ENCODE results near the gene CHST12. TPM values are rescaled to one million over a fixed set of nuclear protein-coding genes. Genes with fewer than 3 reads are reported as not detected.
A peak's percentile ranks its signal among the peaks of the same experiment; 100 is the strongest.
"Not testable (repeated sequence)": the region's sequence is repeated elsewhere in the genome, so short reads cannot be mapped to it uniquely, and the experiment has no call there.

The CHST12 gene
- total RNA-seq, 2 donors from 2014 or later = 14.5 to 18.5 TPM

- H3K4me3 Mint-ChIP-seq = no peak overlapping the region
These were observed 16.3 kb upstream of the CHST12 start for GRCh38 chr7:2386964-2387669.

GRCh38 chr7:2387897-2388636 is 15.3 kb upstream of the CHST12 start:
- H3K9me3 Mint-ChIP-seq = no peaks in the 10 kb centered on the region
- 95 to 97% methylated on average over 20 to 31 of the region's 31 CpGs for WGBS, 2 experiments (ENCODE audit: insufficient coverage in 1 of 2, insufficient read length in 1 of 2)
- H3K36me3 ChIP-seq (ENCODE audit: control insufficient read depth, insufficient read depth, low read length) = peaks cover 2% of the 10 kb centered on the region
- H3K9me3 ChIP-seq (ENCODE audit: control insufficient read depth, low read length) = no peaks in the 10 kb centered on the region
- H3K27me3 ChIP-seq (ENCODE audit: control insufficient read depth, insufficient read depth, low read length, poor library complexity, severe bottlenecking) = no peaks in the 10 kb centered on the region
- peaks cover 7% of the 10 kb centered on the region for H3K36me3 Mint-ChIP-seq (ENCODE audit: low read depth)
- no peak overlapping the region for H3K9ac ChIP-seq (ENCODE audit: extremely low read depth, low read length, poor library complexity, severe bottlenecking)
- peaks cover 15% of the 10 kb centered on the region for H3K4me1 Mint-ChIP-seq
- H3K27ac ChIP-seq (ENCODE audit: low read depth, low read length) = no peak overlapping the region
- TF ChIP-seq CTCF (conservative IDR thresholded peaks at IDR 0.05) = no peak
- no peak overlapping the region for H3K4me3 Mint-ChIP-seq
- no peak overlapping the region for H3K4me3 ChIP-seq (ENCODE audit: low read length)
- DNase-seq = no peak
- H3K4me1 ChIP-seq (ENCODE audit: control insufficient read depth, insufficient read depth, low read length) = no peaks in the 10 kb centered on the region
- H3K27ac Mint-ChIP-seq = no peak overlapping the region
- no peaks in the 10 kb centered on the region for H3K27me3 Mint-ChIP-seq (ENCODE audit: insufficient read depth)

More at GRCh38 chr7:2386964-2387669, 16.3 kb upstream of the CHST12 start:
- Histone ChIP-seq H3K9ac (ENCODE audit: extremely low read depth, low read length, poor library complexity, severe bottlenecking) (no peak overlapping the region), H3K4me3 (ENCODE audit: low read length) (no peak overlapping the region), H3K27me3 (ENCODE audit: control insufficient read depth, insufficient read depth, low read length, poor library complexity, severe bottlenecking) (no peaks in the 10 kb centered on the region), H3K27ac (ENCODE audit: low read depth, low read length) (peak overlapping the region; percentile 44), H3K36me3 (ENCODE audit: control insufficient read depth, insufficient read depth, low read length) (peaks cover 5% of the 10 kb centered on the region), H3K9me3 (ENCODE audit: control insufficient read depth, low read length) (no peaks in the 10 kb centered on the region), H3K4me1 (ENCODE audit: control insufficient read depth, insufficient read depth, low read length) (no peaks in the 10 kb centered on the region)
- peaks cover 15% of the 10 kb centered on the region for H3K4me1 Mint-ChIP-seq
- no peaks in the 10 kb centered on the region for H3K27me3 Mint-ChIP-seq (ENCODE audit: insufficient read depth)
- no peak for TF ChIP-seq CTCF (conservative IDR thresholded peaks at IDR 0.05)
- 91 to 97% methylated on average over 13 to 17 of the region's 17 CpGs for WGBS, 2 experiments (ENCODE audit: insufficient coverage in 1 of 2, insufficient read length in 1 of 2)
- no peak overlapping the region for H3K27ac Mint-ChIP-seq
- H3K36me3 Mint-ChIP-seq (ENCODE audit: low read depth) = peaks cover 7% of the 10 kb centered on the region
- no peak for DNase-seq
- no peaks in the 10 kb centered on the region for H3K9me3 Mint-ChIP-seq

GRCh38 chr7:2388637-2388954 is 14.8 kb upstream of the CHST12 start:
- H3K9ac ChIP-seq (ENCODE audit: extremely low read depth, low read length, poor library complexity, severe bottlenecking) = no peak overlapping the region
- no peaks in the 10 kb centered on the region for H3K9me3 ChIP-seq (ENCODE audit: control insufficient read depth, low read length)
- no peak for DNase-seq
- H3K27ac ChIP-seq (ENCODE audit: low read depth, low read length) = no peak overlapping the region
- H3K27me3 ChIP-seq (ENCODE audit: control insufficient read depth, insufficient read depth, low read length, poor library complexity, severe bottlenecking) = no peaks in the 10 kb centered on the region
- Mint-ChIP-seq H3K27me3 (ENCODE audit: insufficient read depth) (no peaks in the 10 kb centered on the region), H3K36me3 (ENCODE audit: low read depth) (peaks cover 7% of the 10 kb centered on the region), H3K4me3 (no peak overlapping the region), H3K27ac (no peak overlapping the region), H3K4me1 (peaks cover 15% of the 10 kb centered on the region), H3K9me3 (no peaks in the 10 kb centered on the region)
- TF ChIP-seq CTCF (conservative IDR thresholded peaks at IDR 0.05) = no peak
- H3K4me1 ChIP-seq (ENCODE audit: control insufficient read depth, insufficient read depth, low read length) = no peaks in the 10 kb centered on the region
- H3K36me3 ChIP-seq (ENCODE audit: control insufficient read depth, insufficient read depth, low read length) = no peaks in the 10 kb centered on the region
- no peak overlapping the region for H3K4me3 ChIP-seq (ENCODE audit: low read length)
- 94 to 97% methylated on average over 5 of the region's 5 CpGs for WGBS, 2 experiments (ENCODE audit: insufficient coverage in 1 of 2, insufficient read length in 1 of 2)

- not testable (repeated sequence) for H3K4me1 ChIP-seq (ENCODE audit: control insufficient read depth, insufficient read depth, low read length); H3K27me3 Mint-ChIP-seq (ENCODE audit: insufficient read depth); H3K9ac ChIP-seq (ENCODE audit: extremely low read depth, low read length, poor library complexity, severe bottlenecking); H3K4me3 ChIP-seq (ENCODE audit: low read length); H3K36me3 ChIP-seq (ENCODE audit: control insufficient read depth, insufficient read depth, low read length); H3K36me3 Mint-ChIP-seq (ENCODE audit: low read depth); H3K9me3 Mint-ChIP-seq; H3K27me3 ChIP-seq (ENCODE audit: control insufficient read depth, insufficient read depth, low read length, poor library complexity, severe bottlenecking); H3K4me3 Mint-ChIP-seq; H3K9me3 ChIP-seq (ENCODE audit: control insufficient read depth, low read length); H3K27ac ChIP-seq (ENCODE audit: low read depth, low read length)
- 83 to 86% methylated on average over 11 to 14 of the region's 16 CpGs for WGBS, 2 experiments (ENCODE audit: insufficient coverage in 1 of 2, insufficient read length in 1 of 2)
- DNase-seq = peak; percentile 54
- Mint-ChIP-seq H3K4me1 (peaks cover 15% of the 10 kb centered on the region), H3K27ac (peak overlapping the region; percentile 81)
These were observed 13.2 kb upstream of the CHST12 start for GRCh38 chr7:2390020-2390816.
